HCT116 (cell line): ENCODE results near the gene PHPT1. TPM values are rescaled to one million over a fixed set of nuclear protein-coding genes. Genes with fewer than 3 reads are reported as not detected.

Experiments used
- ATAC-seq: fragments of 200-7000 bp; cut with Tn5 transposase; 2 replicates; pipeline ENCODE4 v1.9.1; 2020; ENCODE audit warnings: mild to moderate bottlenecking, moderate library complexity
- BruUV-seq: library from RNA; stranded (reverse); fragments of 400-500 nt; replicated peaks from 2 replicates; lab custom pipeline; 2021; lab: Mats Ljungman, UMichigan
- CTCF ChIA-PET: fragments of 300-600 bp; sonication (Branson Sonifier 250); formaldehyde crosslinking; loops from one replicate; lab custom pipeline; 2021; ENCODE audit warnings: antibody characterized with exemption; lab: Charles Lee
- POLR2A ChIA-PET: fragments of 300-600, 350-600 bp; sonication (Branson Sonifier 250); formaldehyde crosslinking; loops from one replicate; lab custom pipeline; 2021; ENCODE audit warnings: antibody characterized with exemption; lab: Charles Lee
- RAD21 ChIA-PET, 2 experiments: fragments of 300-600 bp; sonication (Branson Sonifier 250); formaldehyde crosslinking; loops; one replicate each; lab custom pipeline; 2023; ENCODE audit warnings: low total read pairs in 2 of 2; ENCODE audit not compliant: uncharacterized antibody in 2 of 2, unreplicated experiment in 2 of 2, low non-redundant PET in 1 of 2; lab: Charles Lee
- DNase-seq: peaks from one replicate; pipeline ENCODE4 v3.0.0-alpha.2; 2010; ENCODE audit warnings: low read depth, low spot score
- H2AFZ ChIP-seq: fragments of 200-600 bp; shearing (Covaris generic), sonication (generic); 2 replicates; pipeline ENCODE4 v1.6.1; 2017; ENCODE audit warnings: low read depth, mixed run types, mixed read lengths, antibody characterized with exemption, low read length; ENCODE audit not compliant: poor library complexity, severe bottlenecking
- H3K27ac ChIP-seq: 2 replicates; pipeline ENCODE4 v1.5.1; 2012; ENCODE audit warnings: low read depth, low read length
- H3K27me3 ChIP-seq: fragments of 200-600 bp; sonication (generic); 2 replicates; pipeline ENCODE4 v1.6.1; 2016; ENCODE audit warnings: mixed run types, low read length, mixed read lengths; ENCODE audit not compliant: insufficient read depth
- H3K36me3 ChIP-seq, 2 experiments: fragments of 200-500 bp in 1 of 2; fragments of 200-600 bp in 1 of 2; sonication (Bioruptor generic) in 1 of 2; sonication (generic) in 1 of 2; 2 replicates each; pipeline versions ENCODE4 v1.5.1 to v1.6.1; 2014 to 2016; ENCODE audit warnings: low read length in 2 of 2, inconsistent platforms in 1 of 2, mixed read lengths in 1 of 2, mixed run types in 1 of 2; ENCODE audit not compliant: insufficient read depth in 2 of 2, control insufficient read depth in 1 of 2
- H3K4me1 ChIP-seq, 2 experiments: fragments of 200-600 bp in 1 of 2; sonication (generic) in 1 of 2; 2 replicates each; pipeline versions ENCODE4 v1.5.1 to v1.6.1; 2012 to 2017; ENCODE audit warnings: low read length in 2 of 2, inconsistent platforms in 1 of 2, mild to moderate bottlenecking in 1 of 2, mixed read lengths in 1 of 2, mixed run types in 1 of 2, moderate library complexity in 1 of 2; ENCODE audit not compliant: insufficient read depth in 2 of 2, control insufficient read depth in 1 of 2
- H3K4me2 ChIP-seq: fragments of 200-600 bp; sonication (generic); 2 replicates; pipeline ENCODE4 v1.6.1; 2017; ENCODE audit warnings: mixed run types, low read length, mixed read lengths
- H3K4me3 ChIP-seq, 2 experiments: fragments of 200-600 bp in 1 of 2; sonication (generic) in 1 of 2; replicated peaks in 1 of 2; 2 replicates each; pipeline ENCODE4 v1.5.1; 2011 to 2016; ENCODE audit warnings: low read length in 2 of 2, control low read depth in 1 of 2, low read depth in 1 of 2, mild to moderate bottlenecking in 1 of 2, mixed read lengths in 1 of 2, mixed run types in 1 of 2
- H3K79me2 ChIP-seq: fragments of 200-600 bp; sonication (generic); 2 replicates; pipeline ENCODE4 v1.6.1; 2017; ENCODE audit warnings: mild to moderate bottlenecking, mixed run types, low read length, moderate library complexity, mixed read lengths; ENCODE audit not compliant: insufficient read depth
- H3K9ac ChIP-seq: fragments of 200-600 bp; sonication (generic); 2 replicates; pipeline ENCODE4 v1.6.1; 2016; ENCODE audit warnings: low read length, mixed read lengths
- H3K9me2 ChIP-seq: fragments of 200-600 bp; sonication (generic), shearing (Covaris generic); 2 replicates; pipeline ENCODE4 v1.6.1; 2017; ENCODE audit warnings: mixed run types, mild to moderate bottlenecking, moderate library complexity; ENCODE audit not compliant: insufficient read depth
- H3K9me3 ChIP-seq, 2 experiments: fragments of 200-500 bp in 1 of 2; fragments of 200-600 bp in 1 of 2; sonication (Bioruptor generic) in 1 of 2; sonication (generic) in 1 of 2; 2 replicates each; pipeline ENCODE4 v1.6.1; 2014 to 2017; ENCODE audit warnings: low read length in 2 of 2, mixed read lengths in 2 of 2, inconsistent platforms in 1 of 2, low read depth in 1 of 2, mild to moderate bottlenecking in 1 of 2, mixed run types in 1 of 2, moderate library complexity in 1 of 2; ENCODE audit not compliant: control insufficient read depth in 1 of 2, insufficient read depth in 1 of 2
- H4K20me1 ChIP-seq: fragments of 200-600 bp; sonication (generic), shearing (Covaris generic); 2 replicates; pipeline ENCODE4 v1.6.1; 2017; ENCODE audit warnings: mixed run types, mild to moderate bottlenecking, moderate library complexity; ENCODE audit not compliant: insufficient read depth
- CBX3 ChIP-seq: IDR thresholded peaks from 2 replicates; pipeline ENCODE4 v1.6.1; 2012; ENCODE audit warnings: low read depth
- CEBPB ChIP-seq: IDR thresholded peaks from 2 replicates; pipeline ENCODE4 v1.6.1; 2012; ENCODE audit warnings: low read depth
- CTCF ChIP-seq, 3 experiments: fragments of 200-600 bp in 1 of 3; sonication (generic) in 1 of 3; IDR thresholded peaks in 2 of 3; conservative IDR thresholded peaks in 1 of 3; 2 replicates each; pipeline ENCODE4 v1.5.1; 2012 to 2017; ENCODE audit warnings: low read depth in 2 of 3, low read length in 2 of 3, antibody characterized with exemption in 1 of 3, borderline replicate concordance in 1 of 3, control low read depth in 1 of 3, mild to moderate bottlenecking in 1 of 3, mixed read lengths in 1 of 3, mixed run types in 1 of 3, moderate library complexity in 1 of 3; ENCODE audit not compliant: insufficient read depth in 1 of 3
- EGR1 ChIP-seq: IDR thresholded peaks from 2 replicates; pipeline ENCODE4 v1.6.1; 2012; ENCODE audit warnings: low read depth
- ELF1 ChIP-seq: IDR thresholded peaks from 2 replicates; pipeline ENCODE4 v1.6.1; 2012; ENCODE audit warnings: low read depth, borderline replicate concordance
- EZH2 ChIP-seq: fragments of 200-600 bp; sonication (generic); IDR thresholded peaks from 2 replicates; pipeline ENCODE4 v1.6.1; 2017; ENCODE audit warnings: antibody characterized with exemption, mixed run types
- JUND ChIP-seq: IDR thresholded peaks from 2 replicates; pipeline ENCODE4 v1.6.1; 2012
- RAD21 ChIP-seq: IDR thresholded peaks from 2 replicates; pipeline ENCODE4 v1.6.1; 2012; ENCODE audit warnings: low read depth, mild to moderate bottlenecking
- REST ChIP-seq: IDR thresholded peaks from 2 replicates; pipeline ENCODE4 v1.6.1; 2012; ENCODE audit warnings: low read depth
- SIN3A ChIP-seq: IDR thresholded peaks from 2 replicates; pipeline ENCODE4 v1.6.1; 2012; ENCODE audit warnings: low read depth
- SP1 ChIP-seq: IDR thresholded peaks from 2 replicates; pipeline ENCODE4 v1.6.1; 2012; ENCODE audit warnings: low read depth
- TCF7L2 ChIP-seq: IDR thresholded peaks from 2 replicates; pipeline ENCODE4 v1.7.0; 2011; ENCODE audit warnings: borderline replicate concordance, inconsistent platforms; ENCODE audit not compliant: insufficient read depth, insufficient read length; ENCODE audit errors: extremely low read depth
- ZFX ChIP-seq: fragments of 450-650 bp; IDR thresholded peaks from 2 replicates; pipeline ENCODE4 v1.6.1; 2017
- ZNF274 ChIP-seq: fragments of 200-500 bp; sonication (Bioruptor generic); IDR thresholded peaks from 2 replicates; pipeline ENCODE4 v1.6.1; 2014; ENCODE audit warnings: mild to moderate bottlenecking, low read depth, low read length, inconsistent platforms
- intact Hi-C: fragments of 100-400 bp; cut with micrococcal nuclease; formaldehyde crosslinking; loops from 2 replicates; pipeline ENCODE4 v1.10.0; 2022
- total RNA-seq: library from RNA; stranded (reverse); gene quantifications from one replicate; pipeline ENCODE4 v1.2.1, GENCODE V29; 2021; ENCODE audit not compliant: unreplicated experiment

Gene PHPT1
- total RNA-seq, 1 experiment from 2014 or later = 148 TPM

GRCh38 chr9:136890661-136891060 is 41.5 kb downstream of the PHPT1 start:
- H2AFZ ChIP-seq = no peak overlapping the region
- no peak overlapping the region for H3K27ac ChIP-seq
- H3K27me3 ChIP-seq = no peaks in the 10 kb centered on the region
- H3K4me1 ChIP-seq = peaks cover 6 to 7% of the 10 kb centered on the region in 2 experiments
- peaks cover 87% of the 10 kb centered on the region for H3K79me2 ChIP-seq
- no peaks in the 10 kb centered on the region for H4K20me1 ChIP-seq
- DNase-seq (no peak), ATAC-seq (no peak)
- POLR2A ChIA-PET = no interaction called here
- CTCF ChIA-PET = no interaction called here
- RAD21 ChIA-PET = no interaction called here
- no peak for TF ChIP-seq TCF7L2
- TF ChIP-seq, all 23 proteins: peak for 0
- intact Hi-C loops = no loop called here
- Histone ChIP-seq H3K4me2 (no peak overlapping the region), H3K9ac (no peak overlapping the region), H3K36me3 (peaks cover 0 to 19% of the 10 kb centered on the region in 2 experiments; a peak in 1 of 4 replicates), H3K4me3 (no peak overlapping the region), H3K9me2 (no peaks in the 10 kb centered on the region), H3K9me3 (no peaks in the 10 kb centered on the region)
- no TSS peak for BruUV-seq

- Histone ChIP-seq H2AFZ (no peak overlapping the region), H3K4me1 (peaks cover 2 to 9% of the 10 kb centered on the region in 2 experiments; a peak in 3 of 4 replicates), H3K9me2 (no peaks in the 10 kb centered on the region), H3K4me3 (no peak overlapping the region), H3K36me3 (peaks cover 14 to 27% of the 10 kb centered on the region in 2 experiments; a peak in 3 of 4 replicates), H3K79me2 (peaks cover 71% of the 10 kb centered on the region), H3K4me2 (no peak overlapping the region), H3K9ac (no peak overlapping the region), H3K27ac (no peak overlapping the region), H3K9me3 (no peaks in the 10 kb centered on the region), H4K20me1 (no peaks in the 10 kb centered on the region), H3K27me3 (no peaks in the 10 kb centered on the region)
- ChIA-PET POLR2A (no interaction called here), CTCF (no interaction called here), RAD21 (no interaction called here)
- ATAC-seq = no peak
- no peak for DNase-seq
- no TSS peak for BruUV-seq
- intact Hi-C loops = no loop called here
- no peak for TF ChIP-seq CBX3
- no peak for TF ChIP-seq ELF1
- TF ChIP-seq SP1 = no peak
- TF ChIP-seq ZFX = no peak
- TF ChIP-seq SIN3A = no peak
- TF ChIP-seq JUND = no peak
- no peak for TF ChIP-seq REST
- no peak for TF ChIP-seq TCF7L2
- TF ChIP-seq RAD21 = no peak
- no peak for TF ChIP-seq CEBPB
- no peak for TF ChIP-seq ZNF274
- TF ChIP-seq EZH2 = no peak
- TF ChIP-seq EGR1 = no peak
- TF ChIP-seq CTCF (IDR thresholded peaks at IDR 0.05 in 2 of 3, conservative IDR thresholded peaks at IDR 0.05 in 1 of 3; ENCODE audit: borderline replicate concordance in 1 of 3, insufficient read depth in 1 of 3, low read depth in 2 of 3, low read length in 2 of 3) = no peak
Observed at GRCh38 chr9:136896027-136896426, 46.8 kb downstream of the PHPT1 start.
